Subcutaneous adipose tissue (tissue), 4 donors: Measurements from ENCODE around the gene CFAP58. TPM values are rescaled to one million over a fixed set of nuclear protein-coding genes. Genes with fewer than 3 reads are reported as not detected.

Source experiments
- total RNA-seq, 4 donors: library from RNA; depleted of rRNA; stranded (reverse); fragments of >200 nt; gene quantifications; one replicate each; pipeline ENCODE4 v1.1.0, GENCODE V29; 2016
- TF ChIP-seq, protein P1 (sequence below): fragments of 450-650 bp; IDR thresholded peaks from one replicate; pipeline ENCODE4 v1.5.1; 2016; ENCODE audit warnings: low read depth, mild to moderate bottlenecking, control low read depth, antibody characterized with exemption, moderate library complexity

CFAP58 gene
- total RNA-seq, 4 donors from 2014 or later, result 0.16 to 0.66 (median 0.26) TPM

DNA sequence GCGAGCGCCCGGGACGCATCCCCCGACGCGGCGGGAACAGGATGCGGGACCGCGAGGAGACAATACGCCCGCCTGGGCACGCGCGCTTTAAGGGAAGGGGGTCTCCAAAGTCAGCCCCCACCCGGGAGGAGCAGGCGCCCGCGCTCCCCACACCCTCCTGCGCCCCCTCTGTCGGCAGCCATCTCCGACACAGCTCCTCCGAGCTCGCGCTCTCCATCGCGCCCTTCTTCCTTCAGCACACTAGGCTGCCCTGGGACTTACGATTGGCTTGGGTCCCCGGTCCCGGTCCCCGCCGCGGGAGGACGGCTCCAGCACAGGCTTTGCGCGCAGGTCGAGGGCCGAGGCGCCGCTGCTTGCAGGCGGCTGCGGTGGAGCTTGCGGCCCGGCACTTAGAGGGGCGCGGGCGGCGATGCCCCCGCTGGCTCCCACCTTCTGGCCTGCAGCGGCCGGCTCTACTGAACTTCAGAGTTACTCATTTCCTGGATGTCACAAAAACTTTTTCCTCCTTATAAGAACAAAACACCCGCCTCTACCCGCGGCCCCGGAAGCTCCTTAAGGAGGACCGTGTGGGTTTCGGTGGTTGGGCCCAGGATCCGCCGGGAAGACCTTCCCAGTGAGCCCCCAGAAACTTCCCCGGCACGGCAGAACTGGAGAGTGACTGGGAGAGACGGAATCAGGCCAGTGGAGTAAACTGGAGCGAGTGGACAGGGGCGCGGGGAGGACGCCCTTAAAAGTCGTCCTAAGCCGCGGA lies 15.5 kb upstream of the CFAP58 start, which contains the start of gene ITPRIP:
Gene ITPRIP, minus strand, starts transcription at position 481 of the 751 bp plus-strand sequence. CDS start 22,414 bp downstream, outside the sequence.
- TF ChIP-seq, protein P1, sequence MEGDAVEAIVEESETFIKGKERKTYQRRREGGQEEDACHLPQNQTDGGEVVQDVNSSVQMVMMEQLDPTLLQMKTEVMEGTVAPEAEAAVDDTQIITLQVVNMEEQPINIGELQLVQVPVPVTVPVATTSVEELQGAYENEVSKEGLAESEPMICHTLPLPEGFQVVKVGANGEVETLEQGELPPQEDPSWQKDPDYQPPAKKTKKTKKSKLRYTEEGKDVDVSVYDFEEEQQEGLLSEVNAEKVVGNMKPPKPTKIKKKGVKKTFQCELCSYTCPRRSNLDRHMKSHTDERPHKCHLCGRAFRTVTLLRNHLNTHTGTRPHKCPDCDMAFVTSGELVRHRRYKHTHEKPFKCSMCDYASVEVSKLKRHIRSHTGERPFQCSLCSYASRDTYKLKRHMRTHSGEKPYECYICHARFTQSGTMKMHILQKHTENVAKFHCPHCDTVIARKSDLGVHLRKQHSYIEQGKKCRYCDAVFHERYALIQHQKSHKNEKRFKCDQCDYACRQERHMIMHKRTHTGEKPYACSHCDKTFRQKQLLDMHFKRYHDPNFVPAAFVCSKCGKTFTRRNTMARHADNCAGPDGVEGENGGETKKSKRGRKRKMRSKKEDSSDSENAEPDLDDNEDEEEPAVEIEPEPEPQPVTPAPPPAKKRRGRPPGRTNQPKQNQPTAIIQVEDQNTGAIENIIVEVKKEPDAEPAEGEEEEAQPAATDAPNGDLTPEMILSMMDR, result no peak

DNA sequence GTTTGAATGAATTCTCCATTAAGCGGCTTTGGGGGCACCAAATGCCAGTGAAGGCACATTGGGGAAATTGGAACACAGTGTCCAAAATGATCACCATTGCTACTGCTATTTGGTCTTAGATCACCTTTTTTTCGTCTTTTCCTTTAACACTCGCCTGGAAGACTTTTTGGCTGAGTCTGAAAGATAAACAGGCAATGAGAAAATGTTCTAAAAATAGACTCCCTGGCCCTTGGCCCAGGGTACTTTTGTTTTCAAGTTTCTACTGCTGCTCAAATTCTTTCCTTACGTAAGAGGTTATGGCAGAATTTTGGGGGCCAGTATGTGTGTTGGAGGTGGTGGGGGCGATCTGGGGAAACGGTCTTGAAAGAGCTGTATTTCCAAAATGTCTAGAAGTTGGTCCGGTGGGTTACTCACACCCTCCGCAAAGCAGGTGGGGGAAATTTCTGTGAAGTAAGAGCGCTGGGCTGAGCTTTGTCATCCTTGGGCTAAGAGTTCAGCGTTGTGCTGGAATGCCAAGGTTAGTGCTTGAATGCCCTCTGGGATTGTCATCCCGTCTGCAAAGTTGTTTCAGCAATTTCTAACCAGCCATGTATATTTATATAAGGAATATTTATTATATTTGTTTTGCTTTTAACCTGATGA lies 14.0 kb upstream of the CFAP58 start:
- TF ChIP-seq, protein P1, result no peak

DNA sequence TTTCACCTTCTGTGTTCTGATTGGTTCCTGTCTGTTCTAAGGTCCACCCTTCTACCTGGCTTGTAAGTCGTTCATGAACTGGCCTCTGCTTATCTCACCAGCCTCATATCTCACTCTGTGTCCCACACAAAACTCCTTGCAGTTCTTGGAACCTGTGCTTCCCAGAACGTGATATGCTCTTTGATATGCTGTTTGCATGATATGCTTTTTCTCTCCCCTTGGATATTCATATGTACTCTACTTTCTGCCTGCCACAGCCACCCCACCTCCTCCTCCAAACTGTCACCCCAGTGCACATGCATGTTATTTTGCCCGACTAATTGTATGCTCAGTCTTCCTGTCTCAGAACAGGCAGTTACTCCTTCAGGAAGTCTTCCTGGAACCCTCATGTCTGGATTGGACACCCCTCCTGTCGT lies 13.5 kb upstream of the CFAP58 start:
- TF ChIP-seq, protein P1, result no peak

DNA sequence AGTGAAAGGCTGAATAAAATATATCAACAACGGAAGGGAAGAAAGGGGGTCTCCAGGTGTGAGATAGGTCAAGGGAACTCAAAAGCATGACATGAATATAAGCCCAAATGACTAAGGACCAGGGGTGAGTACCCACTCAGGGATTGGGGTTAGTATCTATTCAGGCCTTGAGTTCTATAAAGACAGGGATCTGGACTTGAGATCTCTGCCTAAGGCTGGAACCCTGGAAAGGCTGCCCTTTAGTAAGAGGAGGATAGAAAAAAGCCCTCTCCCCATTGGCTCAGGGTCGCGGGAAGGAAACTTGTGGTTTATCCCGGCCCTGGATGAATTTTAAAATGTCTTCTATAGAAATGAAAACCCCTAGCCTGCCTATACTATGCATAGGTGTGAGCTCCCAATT lies 13.0 kb upstream of the CFAP58 start:
- TF ChIP-seq, protein P1, result no peak

DNA sequence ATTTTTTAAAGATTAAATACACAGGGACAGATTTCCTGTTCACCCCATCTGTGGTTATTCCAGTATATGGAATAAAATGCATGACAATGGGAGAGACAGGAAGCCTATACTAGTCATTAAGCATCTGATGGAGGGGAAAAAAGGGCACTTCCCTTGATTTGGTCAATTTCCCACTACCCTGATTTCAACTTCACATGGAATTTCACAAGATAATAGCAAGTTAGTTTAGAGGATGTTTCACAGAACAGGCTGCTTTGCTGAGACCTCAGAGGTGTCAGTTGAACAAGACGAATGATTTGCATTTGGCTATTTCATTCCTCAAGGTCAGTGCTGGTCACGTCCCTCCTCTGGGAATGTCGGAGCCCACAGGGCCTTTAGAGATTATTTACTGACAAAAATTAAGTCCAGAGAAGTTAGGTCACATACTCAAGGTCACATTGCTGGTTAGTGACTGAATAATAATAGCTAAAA lies 10.7 kb upstream of the CFAP58 start:
- TF ChIP-seq, protein P1, result no peak

DNA sequence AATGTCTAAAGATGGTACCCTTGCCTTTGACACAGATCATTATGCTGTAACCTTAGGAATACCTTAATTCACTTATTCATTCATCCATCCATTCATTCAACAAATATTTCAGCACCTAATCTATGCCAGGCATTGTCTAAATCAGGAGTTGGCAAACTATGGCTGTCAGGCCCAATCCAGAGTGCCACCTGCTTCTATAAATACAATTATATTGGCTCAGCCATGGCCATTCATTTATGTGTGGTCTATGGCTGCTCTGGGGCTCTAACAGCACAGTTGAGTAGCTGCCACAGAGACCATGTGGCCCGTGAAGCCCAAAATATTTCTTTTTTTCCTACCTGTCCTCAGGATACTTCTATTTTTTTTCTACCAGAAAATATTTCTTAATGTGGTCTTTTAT lies 9.4 kb upstream of the CFAP58 start:
- TF ChIP-seq, protein P1, result no peak

DNA sequence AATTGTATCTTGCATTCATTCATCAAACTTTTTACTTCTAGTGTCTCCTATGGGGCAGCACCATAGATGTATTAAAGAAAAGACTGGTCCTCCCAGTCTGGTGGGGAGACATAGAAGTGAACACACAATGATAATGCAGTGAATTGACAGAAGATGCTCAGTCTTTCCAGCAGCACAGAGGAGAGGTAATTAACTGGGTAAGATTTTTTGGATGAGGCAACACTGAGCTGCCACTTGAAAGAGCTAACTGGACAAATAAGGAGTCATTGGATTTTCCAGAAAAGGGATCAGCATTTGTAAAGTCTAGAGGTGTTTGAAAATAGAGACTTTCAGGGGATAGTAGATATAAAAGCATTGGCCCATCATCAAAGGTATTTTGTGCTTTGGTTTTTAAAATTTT lies 8.1 kb upstream of the CFAP58 start:
- TF ChIP-seq, protein P1, result no peak
